Liver (tissue), 3 donors: ENCODE measurements around the gene WDR1.

Source experiments
- ATF3 ChIP-seq: IDR thresholded peaks from 2 replicates; pipeline ENCODE4 v1.6.1; 2016; ENCODE audit warnings: antibody characterized with exemption
- CTCF ChIP-seq: fragments of 150-350 bp; IDR thresholded peaks from 2 replicates; pipeline ENCODE4 v1.5.1; 2017; ENCODE audit warnings: improper control_type of control experiment, low read depth, low read length; ENCODE audit not compliant: missing input control
- GABPA ChIP-seq, 2 donors: IDR thresholded peaks in 1 of 2; conservative IDR thresholded peaks in 1 of 2; 2 replicates each; pipeline ENCODE4 v1.6.1; 2016; ENCODE audit warnings: antibody characterized with exemption in 2 of 2, mild to moderate bottlenecking in 1 of 2, moderate library complexity in 1 of 2
- HNF4A ChIP-seq, 2 donors: conservative IDR thresholded peaks; 2 replicates each; pipeline ENCODE4 v1.6.1; 2016; ENCODE audit warnings: antibody characterized with exemption in 2 of 2, mild to moderate bottlenecking in 2 of 2
- JUND ChIP-seq, 2 donors: IDR thresholded peaks; 2 replicates each; pipeline ENCODE4 v1.6.1; 2016; ENCODE audit warnings: antibody characterized with exemption in 2 of 2
- MAX ChIP-seq: IDR thresholded peaks from 2 replicates; pipeline ENCODE4 v1.6.1; 2016; ENCODE audit warnings: antibody characterized with exemption
- RAD21 ChIP-seq, 2 donors: IDR thresholded peaks; 2 replicates each; pipeline ENCODE4 v1.6.1; 2016; ENCODE audit warnings: antibody characterized with exemption in 2 of 2, mild to moderate bottlenecking in 2 of 2
- SP1 ChIP-seq: IDR thresholded peaks from 2 replicates; pipeline ENCODE4 v1.6.1; 2018; ENCODE audit warnings: antibody characterized with exemption, mild to moderate bottlenecking
- TAF1 ChIP-seq: conservative IDR thresholded peaks from 2 replicates; pipeline ENCODE4 v1.6.1; 2016; ENCODE audit warnings: antibody characterized with exemption, mild to moderate bottlenecking
- YY1 ChIP-seq: IDR thresholded peaks from 2 replicates; pipeline ENCODE4 v1.6.1; 2016; ENCODE audit warnings: antibody characterized with exemption, mild to moderate bottlenecking
- ZBTB33 ChIP-seq: IDR thresholded peaks from 2 replicates; pipeline ENCODE4 v1.6.1; 2016; ENCODE audit warnings: antibody characterized with exemption
- donor health status: healthy.
- donor health status: healthy.

GRCh38 chr4:10113362-10114047 lies 3.1 kb downstream of the WDR1 start:
- no peak for TF ChIP-seq CTCF
- no peak for TF ChIP-seq JUND (IDR thresholded peaks at IDR 0.05)
- no peak for TF ChIP-seq HNF4A (conservative IDR thresholded peaks at IDR 0.05)
- no peak for TF ChIP-seq YY1
- TF ChIP-seq ZBTB33, result no peak
- no peak for TF ChIP-seq TAF1
- no peak for TF ChIP-seq RAD21 (IDR thresholded peaks at IDR 0.05)
- no peak for TF ChIP-seq ATF3
- TF ChIP-seq MAX, result no peak
- TF ChIP-seq GABPA (IDR thresholded peaks at IDR 0.05 in 1 of 2, conservative IDR thresholded peaks at IDR 0.05 in 1 of 2), result no peak
- TF ChIP-seq SP1, result no peak
